ENCODE results near the gene VAMP1. TPM values are rescaled to one million over a fixed set of nuclear protein-coding genes. Genes with fewer than 3 reads are reported as not detected.

Gene VAMP1
- total RNA-seq, 2 experiments from 2014 or later: 84.8 to 87.7 TPM

- ATAC-seq (ENCODE audit: poor library complexity): no peak
- Histone ChIP-seq H3K9me3 (ENCODE audit: control insufficient read depth in 1 of 2, insufficient read depth in 1 of 2, low read length in 2 of 2) (no peaks in the 10 kb centered on the region), H3K4me1 (ENCODE audit: insufficient read depth, low read length) (peaks cover 71% of the 10 kb centered on the region), H3K4me3 (ENCODE audit: low read length) (peak overlapping the region; percentile 97), H3K27ac (ENCODE audit: low read depth in 1 of 2, low read length in 2 of 2) (peak overlapping the region; percentile 96 to 99), H3K27me3 (ENCODE audit: control insufficient read depth in 1 of 2, insufficient read depth in 2 of 2, low read length in 2 of 2) (no peaks in the 10 kb centered on the region), H3K36me3 (ENCODE audit: insufficient read depth, low read length) (peaks cover 61% of the 10 kb centered on the region)
- Mint-ChIP-seq H3K36me3 (ENCODE audit: low read depth) (peaks cover 84% of the 10 kb centered on the region), H3K27me3 (no peaks in the 10 kb centered on the region), H3K4me1 (ENCODE audit: low read depth) (peaks cover 77% of the 10 kb centered on the region), H3K9me3 (no peaks in the 10 kb centered on the region), H3K4me3 (peak overlapping the region; percentile 94), H3K27ac (peak overlapping the region; percentile 98)
- intact Hi-C loops (cut with DNase I, micrococcal nuclease): loop anchor here in 1 of 2 experiments (1.0 to 2.0 kb wide), 2 partner anchors 10 to 18 kb away; no protein-coding TSS in a partner anchor
- TF ChIP-seq CTCF (IDR thresholded peaks at IDR 0.05): no peak
- CTCF ChIA-PET: interaction anchor here (0.9 to 3.8 kb wide), 8 partner anchors 11 to 85 kb away, joined by 3 to 18 read pairs (median 7); partner anchors contain the start of gene VAMP1
- POLR2A ChIA-PET: interaction anchor here (0.6 to 16.2 kb wide), 17 partner anchors 9 to 247 kb away, joined by 3 to 225 read pairs (median 6); partner anchors contain the start of genes CD27, GAPDH, MRPL51 and NOP2
- DNase-seq: peak in 2 of 14 experiments; percentile 42 to 51
Observed at GRCh38 chr12:6452245-6452943, 18.1 kb downstream of the VAMP1 start.

GRCh38 chr12:6451348-6452244 lies 18.9 kb downstream of the VAMP1 start, which contains the start of gene TAPBPL:
Gene TAPBPL, plus strand, starts transcription at chr12:6452042. Its CDS starts 207 bp downstream, at chr12:6452249.
- Histone ChIP-seq H3K36me3 (ENCODE audit: insufficient read depth, low read length) (peaks cover 59% of the 10 kb centered on the region), H3K27ac (ENCODE audit: low read depth in 1 of 2, low read length in 2 of 2) (peak within 1 kb of the TSS; percentile 96 to 99), H3K27me3 (ENCODE audit: control insufficient read depth in 1 of 2, insufficient read depth in 2 of 2, low read length in 2 of 2) (no peaks in the 10 kb centered on the region), H3K4me1 (ENCODE audit: insufficient read depth, low read length) (peaks cover 71% of the 10 kb centered on the region), H3K4me3 (ENCODE audit: low read length) (peak within 1 kb of the TSS; percentile 97), H3K9me3 (ENCODE audit: control insufficient read depth in 1 of 2, insufficient read depth in 1 of 2, low read length in 2 of 2) (no peaks in the 10 kb centered on the region)
- ATAC-seq (ENCODE audit: poor library complexity): peak; percentile 92
- CTCF ChIA-PET: interaction anchor here (0.6 to 3.8 kb wide), 8 partner anchors 12 to 113 kb away, joined by 3 to 18 read pairs (median 7); no protein-coding TSS in a partner anchor
- peak within 1 kb of the TSS; percentile 98 for H3K27ac Mint-ChIP-seq
- H3K27me3 Mint-ChIP-seq: no peaks in the 10 kb centered on the region
- peaks cover 83% of the 10 kb centered on the region for H3K36me3 Mint-ChIP-seq (ENCODE audit: low read depth)
- POLR2A ChIA-PET: interaction anchor here (0.6 to 16.2 kb wide), 19 partner anchors 8 to 507 kb away, joined by 3 to 225 read pairs (median 6); partner anchors contain the start of genes C12orf57, CD27, GAPDH and MRPL51
- no peaks in the 10 kb centered on the region for H3K9me3 Mint-ChIP-seq
- H3K4me3 Mint-ChIP-seq: peak within 1 kb of the TSS; percentile 94
- no peak for TF ChIP-seq CTCF (IDR thresholded peaks at IDR 0.05)
- intact Hi-C loops (cut with DNase I, micrococcal nuclease): loop anchor here (1.0 to 2.0 kb wide), 3 partner anchors 11 to 17 kb away; no protein-coding TSS in a partner anchor
- peak; percentile 61 to 95 (median 74) for DNase-seq
- H3K4me1 Mint-ChIP-seq (ENCODE audit: low read depth): peaks cover 77% of the 10 kb centered on the region

- no peak for ATAC-seq (ENCODE audit: poor library complexity)
- Histone ChIP-seq H3K9me3 (ENCODE audit: control insufficient read depth in 1 of 2, insufficient read depth in 1 of 2, low read length in 2 of 2) (no peaks in the 10 kb centered on the region), H3K36me3 (ENCODE audit: insufficient read depth, low read length) (peaks cover 57% of the 10 kb centered on the region), H3K4me1 (ENCODE audit: insufficient read depth, low read length) (peaks cover 77% of the 10 kb centered on the region), H3K27me3 (ENCODE audit: control insufficient read depth in 1 of 2, insufficient read depth in 2 of 2, low read length in 2 of 2) (no peaks in the 10 kb centered on the region), H3K4me3 (ENCODE audit: low read length) (peak overlapping the region; percentile 97), H3K27ac (ENCODE audit: low read depth in 1 of 2, low read length in 2 of 2) (peak overlapping the region; percentile 96 to 99)
- Mint-ChIP-seq H3K36me3 (ENCODE audit: low read depth) (peaks cover 83% of the 10 kb centered on the region), H3K27me3 (no peaks in the 10 kb centered on the region), H3K27ac (peak overlapping the region; percentile 98), H3K4me3 (peak overlapping the region; percentile 94), H3K4me1 (ENCODE audit: low read depth) (peaks cover 80% of the 10 kb centered on the region), H3K9me3 (no peaks in the 10 kb centered on the region)
- DNase-seq: no peak
- no peak for TF ChIP-seq CTCF (IDR thresholded peaks at IDR 0.05)
- ChIA-PET POLR2A (interaction anchor here (0.9 to 16.2 kb wide), 14 partner anchors 8 to 508 kb away, joined by 3 to 225 read pairs (median 10); partner anchors contain the start of genes C12orf57, CD27, GAPDH and MRPL51), CTCF (interaction anchor here (0.6 to 3.8 kb wide), 5 partner anchors 12 to 113 kb away, joined by 3 to 18 read pairs (median 5); no protein-coding TSS in a partner anchor)
- intact Hi-C loops (cut with DNase I, micrococcal nuclease): loop anchor here in 1 of 2 experiments (2.0 kb wide), 1 partner anchor 14 kb away; no protein-coding TSS in a partner anchor
Observed at GRCh38 chr12:6450869-6451347, 19.6 kb downstream of the VAMP1 start.

Measured in CD4-positive, alpha-beta T cell (primary cell).